Psoas muscle (tissue), 8 donors: ENCODE data around the gene PTGER1. TPM values are rescaled to one million over a fixed set of nuclear protein-coding genes. Genes with fewer than 3 reads are reported as not detected.

Experiments used
- ATAC-seq, 4 donors: fragments of 200-7000 bp; cut with Tn5 transposase; one replicate each; pipeline ENCODE4 v1.9.1; 2020; ENCODE audit warnings: moderate library complexity in 3 of 4, mild to moderate bottlenecking in 2 of 4
- DNase-seq, 2 donors: peaks; one replicate each; pipeline ENCODE4 v3.0.0-alpha.2; 2020
- H3K27ac ChIP-seq: fragments of 200-600 bp; one replicate; pipeline ENCODE4 v1.8.0; 2022
- H3K27me3 ChIP-seq, 3 donors: fragments of 200-600 bp in 1 of 3; one replicate each; pipeline versions ENCODE4 v1.6.1 to v1.8.0; 2013 to 2022; ENCODE audit warnings: low read length in 2 of 3, mild to moderate bottlenecking in 2 of 3, moderate library complexity in 1 of 3; ENCODE audit not compliant: insufficient read depth in 3 of 3
- H3K36me3 ChIP-seq, 2 donors: fragments of 200-600 bp in 1 of 2; one replicate each; pipeline versions ENCODE4 v1.6.1 to v1.8.0; 2013 to 2022; ENCODE audit warnings: low read depth in 1 of 2, mild to moderate bottlenecking in 1 of 2, moderate library complexity in 1 of 2; ENCODE audit not compliant: insufficient read depth in 1 of 2
- H3K4me1 ChIP-seq: fragments of 200-600 bp; one replicate; pipeline ENCODE4 v1.8.0; 2022
- H3K4me3 ChIP-seq: fragments of 200-600 bp; one replicate; pipeline ENCODE4 v1.8.0; 2022; ENCODE audit warnings: mild to moderate bottlenecking
- H3K9me3 ChIP-seq: fragments of 200-600 bp; one replicate; pipeline ENCODE4 v1.8.0; 2022
- CTCF ChIP-seq: fragments of 200-600 bp; IDR thresholded peaks from one replicate; pipeline ENCODE4 v1.8.0; 2022; ENCODE audit warnings: antibody characterized with exemption
- WGBS, 3 donors: extraction: QIAGEN DNeasy Blood & Tissue Kit; methylation state at CpG; one replicate each; pipeline versions ENCODE4 v1.1.6 to v1.1.7; 2013; 5-methylcytosine and 5-hydroxymethylcytosine counted together
- intact Hi-C, 2 donors: fragments of 100-400 bp; cut with DNase I; formaldehyde crosslinking; loops; one replicate each; pipeline versions ENCODE4 v1.11.0 to v1.14.2; 2022
- polyA plus RNA-seq, 3 donors: library from polyadenylated mRNA; stranded (reverse); fragments of 200-250 nt; gene quantifications; one replicate each; pipeline ENCODE4 v1.2.3, GENCODE V29; 2013
- total RNA-seq, 4 donors: library from RNA; stranded (reverse); fragmentation: NEBNext Ultra II Directional in 2 of 4; extraction: Animal tissue kit (Norgen Biotek cat#: 25700) in 2 of 4; gene quantifications; one replicate each; pipeline versions ENCODE4 v1.2.1 to v1.2.4, GENCODE V29; 2021 to 2023
- donor health status: healthy with polysubstance abuse.
- donor health status: DM: no; HTN: no; CAD: no; lungs with moderate emphysema.
- donor health status: Bipolar disorder and iron deficiency.
- donor health status: healthy.
- donor health status: DM: yes; HTN: yes; CAD: no.
- donor health status: DM: no; HTN: no; CAD: no.
- donor health status: DM: no; HTN: no; CAD: no.
- donor health status: DM: yes; HTN: yes; CAD: no.

PTGER1 gene
- total and polyA plus RNA-seq, 7 donors: 0.05 to 0.25 (median 0.10) TPM; not detected in 2

GRCh38 chr19:14479975-14480699 is 5.0 kb upstream of the PTGER1 start:
- peak; percentile 56 for TF ChIP-seq CTCF
- no peaks in the 10 kb centered on the region for H3K9me3 ChIP-seq
- intact Hi-C loops: loop anchor here in 1 of 2 donors (10.0 kb wide), 1 partner anchor 325 kb away; no protein-coding TSS in a partner anchor
- DNase-seq (peak in 1 of 2 donors; percentile 35), ATAC-seq (peak; percentile 22 to 59 (median 43))
- peaks cover 0 to 15% (median 10%) of the 10 kb centered on the region in 3 donors for H3K27me3 ChIP-seq
- H3K27ac ChIP-seq: no peak overlapping the region
- peaks cover 8 to 34% of the 10 kb centered on the region in 2 donors for H3K36me3 ChIP-seq
- no peak overlapping the region for H3K4me3 ChIP-seq
- no peaks in the 10 kb centered on the region for H3K4me1 ChIP-seq
- 68 to 72% (median 70%) methylated on average over 39 to 43 of the region's 43 CpGs for WGBS, 3 donors

DNA sequence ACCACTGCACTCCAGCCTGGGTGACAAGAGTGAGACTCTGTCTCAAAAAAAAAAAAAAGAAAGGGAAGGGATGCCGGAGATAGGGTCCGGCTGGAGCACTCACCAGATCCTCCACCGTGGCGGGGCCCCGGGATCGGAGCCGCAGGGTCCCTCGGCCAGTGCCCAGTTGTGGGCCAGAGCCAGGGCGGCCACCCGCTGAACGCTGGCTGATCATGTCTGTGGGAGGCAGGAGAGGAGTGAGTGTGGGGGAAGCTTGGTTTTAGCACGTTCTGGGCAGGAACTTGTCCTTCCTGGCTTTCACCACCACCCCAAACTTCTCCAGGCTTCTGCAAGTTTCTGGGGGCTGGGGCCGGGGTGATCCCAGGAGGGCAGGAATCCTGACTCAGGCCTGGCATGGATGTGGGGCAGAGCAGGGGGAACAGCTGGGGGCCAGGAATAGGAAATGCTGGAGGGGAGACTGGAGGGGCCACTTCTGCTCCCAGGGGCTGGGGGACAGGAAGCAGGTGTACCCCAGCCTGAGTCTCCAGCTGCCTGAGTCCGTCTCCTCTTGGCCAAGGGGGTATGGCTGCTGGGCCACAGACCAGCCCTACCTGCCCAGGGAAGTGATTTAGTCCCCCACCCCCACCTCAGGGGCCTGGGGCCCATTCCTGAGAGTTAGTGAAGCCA is 4.3 kb upstream of the PTGER1 start:
- no peak for DNase-seq
- no peak for TF ChIP-seq CTCF
- Histone ChIP-seq H3K4me1 (no peaks in the 10 kb centered on the region), H3K27me3 (peaks cover 0 to 19% (median 10%) of the 10 kb centered on the region in 3 donors), H3K9me3 (no peaks in the 10 kb centered on the region), H3K4me3 (no peak overlapping the region), H3K36me3 (peaks cover 8 to 34% of the 10 kb centered on the region in 2 donors), H3K27ac (no peak overlapping the region)
- ATAC-seq: no peak
- 88 to 91% (median 90%) methylated on average over 12 to 14 of the region's 14 CpGs for WGBS, 3 donors
- intact Hi-C loops: no loop called here

- Histone ChIP-seq H3K36me3 (peaks cover 8 to 34% of the 10 kb centered on the region in 2 donors), H3K4me1 (no peaks in the 10 kb centered on the region), H3K4me3 (no peak overlapping the region), H3K27me3 (peaks cover 0 to 30% (median 10%) of the 10 kb centered on the region in 3 donors), H3K27ac (no peak overlapping the region), H3K9me3 (no peaks in the 10 kb centered on the region)
- intact Hi-C loops: no loop called here
- WGBS, 3 donors: 77 to 78% (median 78%) methylated on average over 22 to 24 of the region's 24 CpGs
- DNase-seq (no peak), ATAC-seq (no peak)
- TF ChIP-seq CTCF: no peak
Observed at GRCh38 chr19:14478113-14478545, 3.0 kb upstream of the PTGER1 start.

- Histone ChIP-seq H3K4me3 (no peak overlapping the region), H3K36me3 (peaks cover 8 to 34% of the 10 kb centered on the region in 2 donors), H3K27ac (no peak overlapping the region), H3K27me3 (peaks cover 0 to 35% (median 11%) of the 10 kb centered on the region in 3 donors), H3K9me3 (no peaks in the 10 kb centered on the region), H3K4me1 (peaks cover 2% of the 10 kb centered on the region)
- no peak for TF ChIP-seq CTCF
- intact Hi-C loops: no loop called here
- DNase-seq: no peak
- 62 to 72% (median 72%) methylated on average over 10 of the region's 10 CpGs for WGBS, 3 donors
- no peak for ATAC-seq
Observed at GRCh38 chr19:14477418-14478112, 2.4 kb upstream of the PTGER1 start.
